HG03060 (cell line): ENCODE results near the gene DIRAS1.
"Not testable (repeated sequence)": the region's sequence is repeated elsewhere in the genome, so short reads cannot be mapped to it uniquely, and the experiment has no call there.

Source experiments
- ATAC-seq: cut with Tn5 transposase; IDR thresholded peaks from one replicate; pipeline ENCODE4 v1.9.1; 2021; ENCODE audit warnings: low read depth, moderate number of reproducible peaks; ENCODE audit not compliant: unreplicated experiment

Gene DIRAS1

DNA sequence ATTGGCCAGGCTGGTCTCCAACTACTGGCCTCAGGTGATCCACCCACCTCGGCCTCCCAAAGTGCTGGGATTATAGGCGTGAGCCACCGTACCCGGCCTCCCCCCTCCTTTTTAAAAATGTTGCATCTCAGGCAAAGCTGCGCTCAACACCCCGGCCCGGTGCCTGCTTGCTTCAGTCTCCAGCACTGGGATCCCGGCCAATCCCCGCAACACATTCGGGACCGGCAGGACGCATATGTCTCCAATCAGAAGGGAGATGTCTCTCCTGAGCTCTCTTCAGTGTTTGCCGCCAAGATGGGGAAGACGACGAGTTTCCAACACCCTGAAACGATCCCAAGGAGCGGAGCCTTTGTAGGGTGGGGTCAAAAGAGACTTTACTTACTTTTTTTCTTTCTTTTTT, 34.8 kb downstream of the DIRAS1 start:
- no peak for ATAC-seq

DNA sequence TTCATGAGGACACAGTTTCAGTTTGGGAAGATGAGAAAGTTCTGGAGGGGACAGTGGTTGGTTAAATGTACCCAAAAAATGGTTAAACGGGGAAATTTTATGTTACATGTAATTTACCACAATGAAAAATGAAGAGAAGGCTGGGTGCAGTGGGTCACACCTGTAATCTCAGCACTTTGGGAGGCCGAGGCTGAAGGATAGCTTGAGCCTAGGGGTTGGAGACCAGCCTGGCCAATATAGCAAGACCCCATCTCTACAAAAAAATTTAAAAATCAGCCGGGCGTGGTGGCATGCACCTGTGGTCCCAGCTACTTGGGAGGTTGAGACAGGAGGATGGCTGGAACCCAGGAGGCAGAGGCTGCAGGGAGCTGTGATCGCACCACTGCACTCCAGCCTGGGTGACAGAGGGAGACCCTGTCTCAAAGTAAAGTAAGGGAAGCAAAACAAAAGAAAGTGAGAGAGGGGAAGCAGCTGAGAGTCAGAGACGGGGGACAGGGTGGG, 35.9 kb downstream of the DIRAS1 start:
- ATAC-seq, result no peak

DNA sequence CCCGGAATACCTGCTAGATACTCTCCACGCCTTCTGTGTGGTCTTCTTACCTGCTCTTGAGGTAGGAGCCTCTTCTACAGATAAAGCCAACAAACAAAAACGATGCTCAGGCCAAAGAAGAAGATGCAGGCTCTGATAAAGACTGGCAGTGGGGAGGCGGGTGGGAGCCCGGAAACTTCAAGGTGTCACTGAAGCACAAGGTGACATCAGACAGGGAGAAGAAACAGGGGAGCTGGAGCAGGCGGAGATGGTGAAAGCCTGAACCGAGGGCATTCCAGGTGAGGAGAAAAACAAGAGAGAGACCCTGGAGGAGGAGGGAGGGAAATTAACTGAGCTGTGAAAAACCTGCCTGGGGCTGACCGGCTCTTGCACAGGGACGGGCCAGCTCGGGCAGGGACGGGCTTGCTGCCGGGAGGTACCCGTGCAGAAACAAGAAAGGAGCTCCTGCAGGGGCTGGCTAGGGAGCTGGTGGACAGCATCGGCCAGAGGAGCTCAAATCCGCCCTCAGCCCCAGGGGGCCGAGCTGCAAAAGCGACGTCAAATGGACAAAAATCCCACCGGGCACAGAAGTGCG, 37.7 kb downstream of the DIRAS1 start:
- no peak for ATAC-seq

DNA sequence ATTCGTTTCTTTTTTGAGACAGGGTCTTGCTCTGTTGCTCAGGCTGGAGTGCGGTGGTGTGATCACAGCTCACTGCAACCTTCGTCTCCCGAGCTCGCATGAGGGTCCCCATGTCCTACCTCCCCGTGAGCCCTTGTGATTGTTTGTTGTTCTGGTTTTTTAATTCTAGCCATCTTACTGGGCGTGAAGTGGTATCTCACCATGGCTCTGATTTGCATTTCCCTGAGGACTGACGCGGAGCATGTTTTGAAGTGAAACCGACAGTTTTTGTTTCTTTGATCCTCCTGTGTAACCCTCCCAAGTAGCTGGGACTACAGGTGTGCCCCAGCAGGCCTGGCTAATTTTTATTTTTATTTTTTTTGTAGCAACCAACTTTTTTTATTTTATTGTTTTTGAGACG, 40.4 kb downstream of the DIRAS1 start:
- peak; percentile 30 for ATAC-seq

DNA sequence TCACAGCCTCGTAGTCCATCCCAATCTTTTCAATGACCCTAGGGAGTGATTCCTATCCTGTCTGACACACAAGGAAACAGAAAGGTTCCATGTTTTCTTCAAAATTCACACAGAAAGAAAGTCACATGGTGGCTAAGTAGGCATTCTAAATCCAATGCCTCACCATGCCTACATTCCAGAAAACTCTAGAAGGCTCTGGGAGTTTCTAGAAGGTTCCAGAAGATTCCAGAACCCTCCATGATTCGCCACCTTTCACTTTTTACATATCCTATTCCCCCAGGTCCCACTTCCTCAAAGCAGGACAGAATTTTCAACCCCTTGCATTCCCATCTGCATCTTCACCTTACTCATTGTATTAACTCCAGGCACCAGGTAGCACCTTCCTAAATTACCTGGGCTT, 41.7 kb downstream of the DIRAS1 start:
- ATAC-seq, result no peak

DNA sequence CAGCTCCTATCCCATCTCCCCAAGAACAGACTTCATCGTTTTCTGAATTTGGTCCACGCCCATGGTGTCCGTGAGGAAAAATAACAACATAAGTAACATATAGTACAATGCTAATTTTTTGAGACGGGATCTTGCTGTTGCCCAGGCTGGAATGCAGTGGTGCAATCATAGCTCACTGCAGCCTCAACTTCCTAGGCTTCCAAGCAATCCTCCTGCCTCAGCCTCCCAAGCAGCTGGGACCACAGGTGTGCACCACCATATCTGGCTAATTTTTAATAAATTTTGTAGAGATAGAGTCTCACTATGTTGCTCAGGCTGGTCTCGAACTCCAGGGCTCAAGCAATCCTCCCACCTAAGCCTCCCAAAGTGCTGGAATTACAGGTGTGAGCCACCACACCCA, 42.2 kb downstream of the DIRAS1 start:
- not testable (repeated sequence) for ATAC-seq

DNA sequence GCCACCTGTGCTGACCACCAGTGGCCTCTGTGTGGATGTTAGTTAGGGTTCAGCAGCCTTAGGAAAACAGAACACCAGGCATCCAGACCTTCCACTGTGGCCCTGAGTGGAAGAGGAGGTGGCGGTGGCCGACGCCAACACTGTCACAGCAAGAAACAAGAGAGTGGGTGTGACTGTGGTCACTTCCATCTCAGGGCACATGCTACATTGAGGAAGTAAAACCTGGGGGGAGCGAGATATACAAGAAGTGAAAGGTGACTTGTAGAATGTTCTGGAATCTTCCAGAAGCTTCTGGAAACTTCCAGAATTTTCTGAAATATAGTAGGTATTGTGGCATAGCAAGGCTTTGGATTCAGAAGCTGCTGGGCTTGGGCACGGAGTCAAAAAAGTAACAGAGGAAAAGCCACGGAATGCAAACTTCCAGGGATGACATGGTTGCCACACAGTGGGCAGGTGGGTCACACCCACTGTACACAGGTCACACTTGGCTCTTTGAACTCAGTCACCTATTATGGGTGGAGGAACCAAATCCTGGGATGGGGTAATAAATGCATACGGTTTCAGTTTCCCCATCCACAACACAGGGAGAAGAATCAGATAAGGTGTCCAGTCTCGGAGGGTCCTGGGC, 43.0 kb downstream of the DIRAS1 start:
- no peak for ATAC-seq

DNA sequence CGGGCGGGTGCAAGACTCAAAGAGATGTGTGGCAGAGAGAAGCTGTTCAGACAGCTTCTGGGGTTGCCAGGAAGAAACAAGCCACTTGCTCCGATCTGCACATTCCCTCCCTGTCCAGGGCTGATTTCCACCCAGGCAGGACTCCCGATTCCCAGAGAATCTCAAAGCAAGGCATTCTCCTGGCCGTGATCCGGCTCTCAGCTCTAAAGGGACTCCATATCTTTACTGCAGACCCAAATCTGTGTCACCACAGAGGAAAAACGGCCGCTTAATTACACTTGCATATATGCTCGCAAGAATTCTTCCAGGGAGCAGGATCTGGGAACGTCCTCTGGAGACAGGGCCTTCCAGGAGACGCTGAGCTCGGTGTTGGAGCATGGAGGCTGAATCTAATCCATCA, 44.3 kb downstream of the DIRAS1 start:
- ATAC-seq, result no peak

DNA sequence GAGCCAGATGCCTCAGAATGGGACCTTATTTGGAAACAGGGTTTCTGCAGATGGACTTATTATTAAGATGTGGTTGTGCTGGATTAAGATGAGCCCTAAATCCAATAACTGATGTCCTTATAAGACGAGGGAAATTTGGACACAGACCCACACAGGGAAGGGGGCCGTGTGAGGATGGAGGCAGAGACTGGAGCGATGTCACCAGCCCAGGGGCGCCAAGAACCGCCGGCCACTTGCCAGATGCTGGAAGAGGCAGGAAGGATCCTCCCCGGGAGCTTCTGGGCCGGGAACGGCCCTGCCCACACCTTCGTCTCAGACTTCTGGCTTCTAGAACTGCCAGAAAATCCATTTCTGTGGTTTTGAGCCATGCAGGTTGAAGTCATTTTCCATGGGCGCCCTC, 45.3 kb downstream of the DIRAS1 start:
- no peak for ATAC-seq

DNA sequence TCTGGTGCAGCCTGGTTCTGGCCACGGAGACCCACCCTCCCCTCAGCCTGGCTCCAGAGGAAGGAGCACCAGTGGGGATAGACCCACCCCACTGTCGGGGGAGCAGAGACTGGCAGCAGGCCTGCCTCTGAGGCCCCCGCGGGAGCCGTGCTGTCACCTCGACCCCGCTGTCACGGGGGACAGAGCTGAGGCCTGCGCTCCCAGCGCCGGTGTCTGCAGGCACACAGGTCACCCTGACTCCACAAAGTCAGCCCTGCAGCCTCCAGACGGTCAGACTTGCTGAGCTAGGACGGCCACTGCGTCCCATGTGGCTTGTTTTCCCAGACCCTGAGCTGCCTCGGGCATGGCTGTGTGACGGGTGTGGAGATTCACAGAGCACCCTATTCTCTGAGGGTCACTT, 51.0 kb downstream of the DIRAS1 start:
- no peak for ATAC-seq

DNA sequence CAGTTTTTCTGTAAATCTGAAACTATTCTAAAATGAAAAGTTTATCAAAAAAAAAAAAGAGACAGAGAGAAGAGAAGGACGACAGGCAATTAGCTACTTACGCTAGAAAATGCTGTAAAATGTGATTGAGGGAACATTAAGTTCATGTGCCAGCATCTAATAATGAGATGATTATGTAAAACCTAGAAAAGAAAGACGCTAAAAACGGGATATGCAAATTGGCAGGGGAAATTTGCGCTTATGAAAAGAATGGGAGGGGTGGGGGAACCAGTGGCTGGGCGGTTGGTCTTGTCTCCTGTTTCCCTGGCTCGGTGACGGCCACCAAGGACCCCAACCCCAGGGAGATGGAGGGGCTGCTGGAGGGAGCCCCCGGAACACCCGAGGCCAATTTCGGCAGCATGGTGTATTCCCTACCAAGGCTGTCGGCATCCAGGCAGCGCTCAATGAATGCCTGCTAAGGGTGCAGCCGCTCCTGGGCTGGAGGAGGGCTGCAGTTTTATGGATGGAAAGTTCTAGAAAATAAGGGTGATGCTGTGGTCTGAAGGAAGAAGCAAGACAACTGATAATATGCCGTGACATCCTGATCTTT, 52.9 kb downstream of the DIRAS1 start:
- ATAC-seq, result no peak

DNA sequence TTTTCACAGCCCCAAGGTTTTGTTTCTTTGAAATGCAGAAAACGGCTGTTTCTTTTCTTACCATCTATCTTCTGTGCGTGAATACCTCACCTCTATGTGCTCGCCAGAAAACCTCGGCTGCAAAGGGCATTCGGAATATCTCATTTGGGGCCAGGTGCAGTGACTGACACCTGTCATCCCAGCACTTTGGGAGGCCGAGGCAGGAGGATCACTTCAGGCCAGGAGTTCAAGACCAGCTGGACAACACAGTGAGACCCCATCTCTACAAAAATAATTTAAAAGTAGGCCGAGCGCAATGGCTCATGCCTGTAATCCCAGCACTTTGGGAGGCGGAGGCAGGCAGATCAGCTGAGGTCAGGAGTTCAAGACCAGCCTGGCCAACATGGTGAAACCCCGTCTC, 53.8 kb downstream of the DIRAS1 start:
- not testable (repeated sequence) for ATAC-seq

DNA sequence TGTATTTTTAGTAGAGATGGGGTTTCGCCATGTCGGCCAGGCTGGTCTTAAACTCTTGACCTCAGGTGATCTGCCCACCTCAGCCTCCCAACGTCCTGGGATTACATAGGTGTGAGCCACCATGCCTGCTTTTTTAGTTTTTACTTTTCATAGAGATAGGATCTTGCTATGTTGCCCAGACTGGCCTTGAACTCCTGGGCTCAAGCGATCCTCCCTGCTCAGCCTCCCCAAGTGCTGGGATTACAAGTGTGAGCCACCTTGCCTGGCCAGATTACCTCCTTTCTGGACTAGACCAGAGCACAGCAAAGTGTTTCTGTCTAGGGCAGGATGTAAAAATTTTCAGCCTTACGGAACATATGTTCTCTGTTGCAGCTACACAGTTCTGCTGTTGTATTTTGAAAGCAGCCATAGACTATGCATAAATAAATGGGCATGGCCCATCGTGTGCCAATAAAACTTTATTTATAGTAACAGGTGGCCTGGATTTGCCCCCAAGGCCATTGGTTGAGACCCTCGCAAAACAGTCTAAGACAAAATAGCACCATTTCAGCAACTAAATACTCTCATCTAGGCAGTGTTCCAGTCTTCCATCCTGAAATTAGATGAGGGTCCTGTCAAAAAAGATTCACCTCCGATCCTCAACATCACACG, 54.7 kb downstream of the DIRAS1 start:
- no peak for ATAC-seq

DNA sequence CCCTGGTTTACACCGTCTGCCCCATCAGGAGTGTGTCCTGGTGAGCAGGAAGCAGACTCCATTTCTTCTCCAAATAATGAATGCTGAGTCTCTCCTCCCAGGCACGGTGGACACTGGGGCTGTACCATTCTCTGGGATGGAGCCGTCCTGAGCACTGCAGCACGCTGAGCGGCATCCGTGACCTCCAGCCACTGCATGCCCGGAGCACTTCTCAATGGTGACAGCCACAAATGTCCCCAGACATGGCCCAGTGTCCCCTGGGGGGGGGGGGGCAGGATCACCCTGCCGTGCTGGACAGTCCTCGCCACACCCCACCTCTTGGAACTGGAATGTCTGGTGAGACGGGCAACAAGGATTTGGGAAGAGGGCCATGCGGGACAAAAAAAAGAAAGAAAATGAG, 56.1 kb downstream of the DIRAS1 start:
- no peak for ATAC-seq
